ENCODE measurements around the gene BMP8B.
"Not testable (repeated sequence)": the region's sequence is repeated elsewhere in the genome, so short reads cannot be mapped to it uniquely, and the experiment has no call there.

BMP8B gene

GRCh38 chr1:39779137-39779536 lies 9.5 kb downstream of the BMP8B start:
- no peak overlapping the region for H3K4me3 ChIP-seq (ENCODE audit: low read depth, low read length)

- not testable (repeated sequence) for H3K4me3 ChIP-seq (ENCODE audit: low read depth, low read length)
Measured at GRCh38 chr1:39778463-39779099, 10.1 kb downstream of the BMP8B start.

- not testable (repeated sequence) for H3K4me3 ChIP-seq (ENCODE audit: low read depth, low read length)
Measured at GRCh38 chr1:39777896-39778295, 10.8 kb downstream of the BMP8B start.

- H3K4me3 ChIP-seq (ENCODE audit: low read depth, low read length): no peak overlapping the region
Measured at GRCh38 chr1:39777306-39777705, 11.4 kb downstream of the BMP8B start.

GRCh38 chr1:39776886-39777285 lies 11.8 kb downstream of the BMP8B start:
- H3K4me3 ChIP-seq (ENCODE audit: low read depth, low read length): no peak overlapping the region

GRCh38 chr1:39776400-39776713 lies 12.3 kb downstream of the BMP8B start:
- H3K4me3 ChIP-seq (ENCODE audit: low read depth, low read length): no peak overlapping the region

- H3K4me3 ChIP-seq (ENCODE audit: low read depth, low read length): not testable (repeated sequence)
Measured at GRCh38 chr1:39775676-39776399, 12.8 kb downstream of the BMP8B start.

- H3K4me3 ChIP-seq (ENCODE audit: low read depth, low read length): not testable (repeated sequence)
Measured at GRCh38 chr1:39775141-39775540, 13.5 kb downstream of the BMP8B start.

GRCh38 chr1:39773369-39773979 lies 15.2 kb downstream of the BMP8B start:
- H3K4me3 ChIP-seq (ENCODE audit: low read depth, low read length): not testable (repeated sequence)

- not testable (repeated sequence) for H3K4me3 ChIP-seq (ENCODE audit: low read depth, low read length)
Measured at GRCh38 chr1:39771022-39771532, 17.6 kb downstream of the BMP8B start, which contains the start of gene OXCT2. Gene OXCT2 (minus strand): TSS chr1:39771348. CDS start chr1:39771255, 93 bp downstream.

GRCh38 chr1:39770100-39771021 lies 18.3 kb downstream of the BMP8B start:
- not testable (repeated sequence) for H3K4me3 ChIP-seq (ENCODE audit: low read depth, low read length)

- H3K4me3 ChIP-seq (ENCODE audit: low read depth, low read length): not testable (repeated sequence)
Measured at GRCh38 chr1:39769502-39769901, 19.2 kb downstream of the BMP8B start.

GRCh38 chr1:39766466-39766865 lies 22.2 kb downstream of the BMP8B start:
- not testable (repeated sequence) for H3K4me3 ChIP-seq (ENCODE audit: low read depth, low read length)

- H3K4me3 ChIP-seq (ENCODE audit: low read depth, low read length): not testable (repeated sequence)
Measured at GRCh38 chr1:39764512-39764911, 24.2 kb downstream of the BMP8B start.

- H3K4me3 ChIP-seq (ENCODE audit: low read depth, low read length): not testable (repeated sequence)
Measured at GRCh38 chr1:39763619-39764374, 24.9 kb downstream of the BMP8B start.

GRCh38 chr1:39762550-39763540 lies 25.8 kb downstream of the BMP8B start:
- H3K4me3 ChIP-seq (ENCODE audit: low read depth, low read length): no peak overlapping the region

GRCh38 chr1:39761557-39762260 lies 27.0 kb downstream of the BMP8B start:
- no peak overlapping the region for H3K4me3 ChIP-seq (ENCODE audit: low read depth, low read length)

GRCh38 chr1:39761016-39761415 lies 27.6 kb downstream of the BMP8B start:
- H3K4me3 ChIP-seq (ENCODE audit: low read depth, low read length): no peak overlapping the region
